IPS-NIHi7 (cell line): Measurements from ENCODE around the gene ABLIM2.

ENCODE experiments used
- DNase-seq: peaks from one replicate; pipeline ENCODE4 v3.0.0; 2012; ENCODE audit warnings: mixed read lengths; ENCODE audit errors: extremely low spot score

The ABLIM2 gene

GRCh38 chr4:8005033-8005808, 153.4 kb downstream of the ABLIM2 start:
- no peak for DNase-seq

- DNase-seq: no peak
Observed at GRCh38 chr4:8004066-8004465, 154.5 kb downstream of the ABLIM2 start.

GRCh38 chr4:8002525-8003309, 155.9 kb downstream of the ABLIM2 start:
- no peak for DNase-seq

GRCh38 chr4:8001564-8002355, 156.9 kb downstream of the ABLIM2 start:
- no peak for DNase-seq

- no peak for DNase-seq
Observed at GRCh38 chr4:8000721-8001491, 157.7 kb downstream of the ABLIM2 start.

GRCh38 chr4:8000247-8000646, 158.4 kb downstream of the ABLIM2 start:
- DNase-seq: no peak

- no peak for DNase-seq
Observed at GRCh38 chr4:7999695-8000094, 158.9 kb downstream of the ABLIM2 start.

- no peak for DNase-seq
Observed at GRCh38 chr4:7999279-7999678, 159.3 kb downstream of the ABLIM2 start.

- no peak for DNase-seq
Observed at GRCh38 chr4:7998447-7998846, 160.2 kb downstream of the ABLIM2 start.

GRCh38 chr4:7995866-7996265, 162.7 kb downstream of the ABLIM2 start:
- DNase-seq: no peak

GRCh38 chr4:7995135-7995534, 163.5 kb downstream of the ABLIM2 start:
- DNase-seq: no peak

- DNase-seq: no peak
Observed at GRCh38 chr4:7993671-7994070, 164.9 kb downstream of the ABLIM2 start.

- no peak for DNase-seq
Observed at GRCh38 chr4:7992846-7993245, 165.8 kb downstream of the ABLIM2 start.

GRCh38 chr4:7990807-7991459, 167.7 kb downstream of the ABLIM2 start:
- DNase-seq: no peak

- no peak for DNase-seq
Observed at GRCh38 chr4:7989654-7990053, 169.0 kb downstream of the ABLIM2 start.

GRCh38 chr4:7988437-7988836, 170.2 kb downstream of the ABLIM2 start:
- DNase-seq: no peak

- DNase-seq: peak; percentile 86
Observed at GRCh38 chr4:7987148-7987989, 171.2 kb downstream of the ABLIM2 start.

- DNase-seq: no peak
Observed at GRCh38 chr4:7985891-7986441, 172.6 kb downstream of the ABLIM2 start.

GRCh38 chr4:7985072-7985471, 173.5 kb downstream of the ABLIM2 start:
- DNase-seq: no peak
